Esophagus squamous epithelium (tissue), 4 donors: Measurements from ENCODE around the gene SEPTIN14.

ENCODE experiments used
- POLR2A ChIP-seq, 4 donors: fragments of 450-650 bp; IDR thresholded peaks; one replicate each; pipeline ENCODE4 v1.6.1; 2017; ENCODE audit warnings: antibody characterized with exemption in 4 of 4, mild to moderate bottlenecking in 4 of 4, moderate library complexity in 3 of 4
- TF ChIP-seq, protein P1 (sequence below), 6 experiments: fragments of 450-650 bp in 4 of 6; fragments of 200-600 bp in 2 of 6; sonication (generic) in 2 of 6; IDR thresholded peaks; one replicate each; pipeline ENCODE4 v1.5.1; 2016 to 2019; ENCODE audit warnings: antibody characterized with exemption in 6 of 6, mild to moderate bottlenecking in 4 of 6, moderate library complexity in 4 of 6

DNA sequence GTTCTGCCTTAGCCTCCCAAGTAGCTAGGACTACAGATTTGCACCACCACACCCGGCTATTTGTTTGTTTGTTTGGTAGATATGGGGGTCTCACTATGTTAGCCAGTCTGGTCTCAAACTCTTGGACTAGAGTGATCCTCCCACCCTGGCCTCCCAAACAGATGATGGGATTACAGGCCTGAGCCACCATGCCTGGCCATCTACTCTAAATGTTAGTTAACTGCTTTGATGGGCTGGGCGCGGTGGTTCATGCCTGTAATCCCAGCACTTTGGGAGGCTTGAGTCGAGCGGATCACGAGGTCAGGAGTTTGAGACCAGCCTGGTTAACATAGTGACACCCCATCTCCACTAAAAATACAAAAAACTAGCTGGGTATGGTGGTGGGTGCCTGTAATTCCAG, 74.8 kb downstream of the SEPTIN14 start:
- TF ChIP-seq, protein P1, sequence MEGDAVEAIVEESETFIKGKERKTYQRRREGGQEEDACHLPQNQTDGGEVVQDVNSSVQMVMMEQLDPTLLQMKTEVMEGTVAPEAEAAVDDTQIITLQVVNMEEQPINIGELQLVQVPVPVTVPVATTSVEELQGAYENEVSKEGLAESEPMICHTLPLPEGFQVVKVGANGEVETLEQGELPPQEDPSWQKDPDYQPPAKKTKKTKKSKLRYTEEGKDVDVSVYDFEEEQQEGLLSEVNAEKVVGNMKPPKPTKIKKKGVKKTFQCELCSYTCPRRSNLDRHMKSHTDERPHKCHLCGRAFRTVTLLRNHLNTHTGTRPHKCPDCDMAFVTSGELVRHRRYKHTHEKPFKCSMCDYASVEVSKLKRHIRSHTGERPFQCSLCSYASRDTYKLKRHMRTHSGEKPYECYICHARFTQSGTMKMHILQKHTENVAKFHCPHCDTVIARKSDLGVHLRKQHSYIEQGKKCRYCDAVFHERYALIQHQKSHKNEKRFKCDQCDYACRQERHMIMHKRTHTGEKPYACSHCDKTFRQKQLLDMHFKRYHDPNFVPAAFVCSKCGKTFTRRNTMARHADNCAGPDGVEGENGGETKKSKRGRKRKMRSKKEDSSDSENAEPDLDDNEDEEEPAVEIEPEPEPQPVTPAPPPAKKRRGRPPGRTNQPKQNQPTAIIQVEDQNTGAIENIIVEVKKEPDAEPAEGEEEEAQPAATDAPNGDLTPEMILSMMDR (IDR thresholded peaks at IDR 0.05) = no peak
- TF ChIP-seq POLR2A (IDR thresholded peaks at IDR 0.05) = no peak
